GM15510 (cell line): ENCODE results near the gene PMAIP1.

Experiments
- POLR2A ChIP-seq: IDR thresholded peaks from 3 replicates; pipeline ENCODE4 v1.6.1; 2011; ENCODE audit warnings: borderline replicate concordance; ENCODE audit not compliant: insufficient read length; ENCODE audit errors: extremely low read depth

PMAIP1 gene

GRCh38 chr18:59902131-59902992, 2.6 kb downstream of the PMAIP1 start:
- TF ChIP-seq POLR2A: no peak

GRCh38 chr18:59902993-59903610, 3.3 kb downstream of the PMAIP1 start:
- TF ChIP-seq POLR2A: no peak

GRCh38 chr18:59904011-59904601, 4.3 kb downstream of the PMAIP1 start:
- no peak for TF ChIP-seq POLR2A

GRCh38 chr18:59905686-59906091, 5.9 kb downstream of the PMAIP1 start:
- no peak for TF ChIP-seq POLR2A

- no peak for TF ChIP-seq POLR2A
These were observed 6.4 kb downstream of the PMAIP1 start for GRCh38 chr18:59906203-59906602.

- TF ChIP-seq POLR2A: no peak
These were observed 7.4 kb downstream of the PMAIP1 start for GRCh38 chr18:59907172-59907571.

- TF ChIP-seq POLR2A: no peak
These were observed 7.9 kb downstream of the PMAIP1 start for GRCh38 chr18:59907660-59908059.

- no peak for TF ChIP-seq POLR2A
These were observed 9.0 kb downstream of the PMAIP1 start for GRCh38 chr18:59908799-59909198.

GRCh38 chr18:59909289-59910036, 9.7 kb downstream of the PMAIP1 start:
- TF ChIP-seq POLR2A: no peak

GRCh38 chr18:59910967-59911366, 11.2 kb downstream of the PMAIP1 start:
- no peak for TF ChIP-seq POLR2A

GRCh38 chr18:59911600-59911999, 11.8 kb downstream of the PMAIP1 start:
- TF ChIP-seq POLR2A: no peak

GRCh38 chr18:59912007-59912550, 12.3 kb downstream of the PMAIP1 start:
- no peak for TF ChIP-seq POLR2A

GRCh38 chr18:59915606-59916005, 15.8 kb downstream of the PMAIP1 start:
- TF ChIP-seq POLR2A: no peak

GRCh38 chr18:59916746-59917145, 16.9 kb downstream of the PMAIP1 start:
- TF ChIP-seq POLR2A: no peak

- no peak for TF ChIP-seq POLR2A
These were observed 17.6 kb downstream of the PMAIP1 start for GRCh38 chr18:59917422-59917821.
